DMS153 treated with DMSO at 0.1 percent for 48 hours (cell line): ENCODE measurements around the gene OCA2.
"Not testable (repeated sequence)": the region's sequence is repeated elsewhere in the genome, so short reads cannot be mapped to it uniquely, and the experiment has no call there.

Source experiments
- DNase-seq: peaks from one replicate; lab custom pipeline; 2025; ENCODE audit not compliant: unreplicated experiment; lab: John Stamatoyannopoulos, UW

OCA2 gene

GRCh38 chr15:27958911-27959578 lies 140.1 kb downstream of the OCA2 start:
- no peak for DNase-seq

DNA sequence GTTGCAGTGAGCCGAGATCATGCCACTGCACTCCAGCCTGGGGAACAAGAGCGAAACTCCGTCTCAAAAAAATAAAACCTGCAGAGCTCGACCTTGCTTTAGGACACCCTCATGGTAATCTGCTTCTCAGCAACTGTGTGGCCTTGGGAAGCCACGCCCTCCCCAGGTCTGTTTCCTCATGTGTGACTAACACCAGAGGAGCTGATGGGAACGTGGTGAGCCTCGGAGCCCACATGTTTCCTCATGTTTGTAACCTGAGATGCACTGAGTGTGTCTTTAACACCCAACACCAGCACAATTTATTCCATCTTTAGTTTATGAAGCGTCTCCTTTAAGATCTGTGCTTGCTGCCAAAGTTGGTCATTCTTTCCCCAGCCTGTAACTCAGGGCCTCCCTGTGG lies 142.8 kb downstream of the OCA2 start:
- DNase-seq = no peak

DNA sequence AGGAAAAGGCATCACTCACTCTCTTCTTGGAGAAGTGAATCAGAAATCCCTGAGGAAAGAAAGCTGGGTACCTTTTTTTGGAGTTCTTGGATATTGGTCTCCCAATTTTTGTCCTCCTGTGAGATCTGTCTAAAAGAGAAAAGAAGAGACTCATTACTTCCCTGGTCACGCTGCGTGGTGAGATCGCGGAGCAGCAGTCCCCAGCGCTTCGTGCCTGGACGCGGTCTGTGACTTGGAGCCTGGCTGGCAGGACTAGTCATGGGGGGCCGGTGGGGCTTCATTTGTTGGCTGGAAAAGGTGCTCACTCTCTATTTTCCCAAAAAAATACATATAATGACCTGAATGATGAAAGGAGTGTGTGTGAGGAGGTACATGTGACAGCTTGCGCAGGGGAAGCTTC lies 144.0 kb downstream of the OCA2 start:
- DNase-seq = no peak

DNA sequence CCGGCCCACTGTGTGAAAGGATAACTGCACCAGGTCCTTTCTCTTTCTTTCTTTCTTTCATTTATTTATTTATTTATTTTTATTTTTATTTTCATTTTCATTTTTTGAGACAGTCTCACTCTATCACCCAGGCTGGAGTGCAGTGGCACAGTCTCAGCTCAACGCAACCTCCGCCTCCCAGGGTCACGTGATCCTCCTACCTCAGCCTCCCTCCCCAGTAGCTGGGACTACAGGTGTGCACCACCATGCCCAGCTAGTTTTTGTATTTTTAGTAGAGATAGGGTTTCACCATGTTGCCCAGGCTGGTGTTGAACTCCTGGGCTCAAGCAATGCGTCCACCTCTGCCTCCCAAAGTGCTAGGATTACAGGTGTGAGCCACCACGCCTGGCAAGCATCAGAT lies 146.5 kb downstream of the OCA2 start:
- DNase-seq = not testable (repeated sequence)

DNA sequence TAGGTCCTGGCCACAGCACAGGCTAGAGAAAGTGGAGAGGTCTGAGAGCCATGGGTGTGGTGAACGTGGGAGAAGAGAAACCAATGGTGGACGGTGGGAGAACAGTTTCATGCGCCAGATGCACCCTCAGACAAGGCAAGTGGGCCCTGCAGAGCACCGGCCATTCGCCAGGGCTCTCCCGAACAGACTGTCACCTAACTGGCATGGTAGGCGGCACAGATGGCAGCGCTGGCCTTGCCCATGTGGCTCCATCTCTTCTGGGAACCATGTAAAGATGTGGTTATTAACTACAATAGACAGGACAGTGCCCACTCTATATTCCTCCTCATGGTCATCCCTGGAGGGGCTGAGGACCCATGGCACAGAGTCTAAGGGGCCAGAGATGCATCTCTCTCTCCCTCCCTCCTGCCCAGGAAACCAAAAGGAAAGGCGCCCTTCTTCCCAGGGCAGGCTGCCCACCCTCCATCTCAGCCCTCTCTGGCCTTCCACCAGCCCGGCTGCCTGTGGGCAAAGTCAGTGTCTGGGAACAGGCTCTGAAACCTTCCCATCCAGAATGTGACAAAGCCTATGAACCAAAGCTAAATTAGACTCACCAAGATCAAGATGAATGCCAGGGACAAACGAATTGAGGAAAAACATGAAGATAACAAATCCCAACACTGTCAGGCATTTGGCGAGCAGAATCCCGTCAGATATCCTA lies 147.8 kb downstream of the OCA2 start:
- DNase-seq = no peak

DNA sequence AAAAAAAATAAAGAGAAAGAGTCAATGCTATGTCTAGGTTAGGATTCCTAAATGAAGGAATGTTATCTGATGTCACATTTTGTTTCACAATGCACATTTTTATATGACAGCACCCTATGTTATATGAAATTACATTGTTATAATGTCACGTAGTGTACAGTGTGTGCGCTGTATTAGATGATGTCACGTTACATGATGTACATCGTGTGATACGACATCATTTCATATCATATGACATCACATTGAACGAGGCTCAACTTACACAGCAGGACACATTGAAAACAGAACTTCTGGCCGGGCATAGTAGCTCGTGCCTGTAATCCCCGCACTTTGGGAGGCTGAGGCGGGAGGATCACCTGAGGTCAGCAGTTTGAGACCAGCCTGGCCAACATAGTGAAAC lies 150.0 kb downstream of the OCA2 start:
- no peak for DNase-seq

GRCh38 chr15:27939246-27939645 lies 159.9 kb downstream of the OCA2 start:
- no peak for DNase-seq

DNA sequence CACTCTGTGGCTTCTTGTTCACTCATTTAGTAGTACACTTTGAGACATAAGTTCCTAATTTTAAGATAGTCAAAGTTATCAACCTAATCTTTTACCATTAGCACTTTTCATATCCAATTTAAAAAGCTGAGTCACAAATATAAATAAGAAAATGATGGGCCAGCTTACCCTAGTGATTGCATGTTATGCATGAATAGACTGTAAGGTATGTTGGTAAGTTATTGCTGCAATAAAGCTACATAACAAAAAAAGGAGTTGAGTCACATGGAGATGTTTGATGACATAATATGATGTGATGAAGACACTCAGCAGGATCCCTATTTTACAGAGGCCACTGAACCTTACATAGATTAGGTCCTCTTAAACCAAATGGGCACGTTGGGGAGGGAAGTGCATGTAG lies 161.3 kb downstream of the OCA2 start:
- no peak for DNase-seq

- no peak for DNase-seq
These were observed 163.0 kb downstream of the OCA2 start for GRCh38 chr15:27936164-27936563.

- no peak for DNase-seq
These were observed 163.8 kb downstream of the OCA2 start for GRCh38 chr15:27935328-27935727.

DNA sequence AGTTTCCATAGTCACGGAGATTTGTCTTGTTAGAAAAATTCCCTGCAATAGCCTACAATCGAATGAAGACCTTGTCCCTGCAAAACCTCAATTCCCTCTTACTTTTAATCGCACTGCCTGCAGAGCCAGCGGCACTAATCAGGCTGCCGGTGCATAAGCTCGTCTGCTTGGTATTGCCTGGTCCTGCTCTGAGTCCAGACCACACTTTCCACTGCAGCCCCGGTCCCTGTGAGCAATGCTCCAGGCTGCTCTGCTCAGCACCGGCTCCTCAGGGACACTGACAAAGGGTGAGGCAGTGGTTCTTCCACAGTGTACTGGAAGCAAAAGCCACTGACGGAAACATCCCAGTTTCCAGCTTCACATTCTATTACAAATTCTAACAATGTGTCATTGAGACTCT lies 164.3 kb downstream of the OCA2 start:
- no peak for DNase-seq

DNA sequence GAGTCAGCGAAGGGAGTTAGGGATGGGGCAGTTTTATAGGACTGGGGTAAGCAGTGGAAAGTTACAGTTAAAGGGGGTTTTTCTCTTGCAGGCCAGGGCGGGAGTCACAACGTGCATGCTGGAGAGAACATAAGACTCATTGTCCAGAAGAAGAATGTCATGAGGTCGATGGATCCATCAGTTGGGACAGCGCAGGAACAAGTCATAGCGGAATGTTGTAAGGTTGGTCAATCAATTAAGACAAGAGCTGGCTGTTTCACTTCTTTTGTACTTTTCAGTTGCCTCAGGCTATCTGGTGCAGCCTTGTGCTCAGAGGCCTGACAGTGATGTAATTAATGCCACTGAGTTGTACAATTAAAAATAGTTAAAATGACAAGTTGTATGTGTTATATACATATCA lies 165.6 kb downstream of the OCA2 start:
- no peak for DNase-seq

- no peak for DNase-seq
These were observed 166.5 kb downstream of the OCA2 start for GRCh38 chr15:27932600-27932999.

DNA sequence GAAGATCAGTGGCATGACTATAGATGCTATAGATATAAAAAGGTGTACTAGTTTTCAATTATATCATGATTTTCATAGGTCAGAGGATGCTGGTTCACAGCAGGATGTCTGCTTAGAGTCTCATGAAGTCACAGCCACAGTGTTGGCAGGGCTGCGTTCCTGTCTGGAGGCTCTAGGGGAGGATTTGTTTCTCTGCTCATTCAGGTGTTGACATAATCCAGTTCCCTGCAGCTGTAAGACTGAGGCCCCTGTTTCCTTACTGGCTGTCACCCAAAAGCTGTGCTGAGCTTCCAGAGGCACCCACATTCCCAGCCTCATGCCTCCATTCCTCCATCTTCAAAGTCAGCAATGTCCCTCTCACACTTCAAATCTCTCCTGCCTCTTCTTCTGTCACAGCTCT lies 170.7 kb downstream of the OCA2 start:
- no peak for DNase-seq

DNA sequence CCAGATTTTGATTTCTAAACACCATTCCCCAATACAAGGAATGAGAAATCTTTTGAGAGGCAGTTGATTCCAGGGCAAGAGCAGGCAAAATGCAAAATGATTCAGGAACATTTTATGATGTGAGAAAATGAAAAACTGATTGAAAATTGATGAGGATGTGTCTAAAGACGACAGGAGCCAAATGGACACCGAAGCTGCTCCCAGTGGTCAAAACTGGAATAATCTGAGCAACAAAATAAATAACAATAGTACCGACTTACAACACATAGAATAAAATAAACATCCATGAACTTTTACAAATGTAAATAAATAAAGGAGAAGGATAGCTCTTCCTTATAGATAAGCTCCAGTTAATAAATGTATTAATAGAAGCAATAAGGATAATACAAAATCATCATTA lies 186.8 kb downstream of the OCA2 start:
- DNase-seq = no peak

DNA sequence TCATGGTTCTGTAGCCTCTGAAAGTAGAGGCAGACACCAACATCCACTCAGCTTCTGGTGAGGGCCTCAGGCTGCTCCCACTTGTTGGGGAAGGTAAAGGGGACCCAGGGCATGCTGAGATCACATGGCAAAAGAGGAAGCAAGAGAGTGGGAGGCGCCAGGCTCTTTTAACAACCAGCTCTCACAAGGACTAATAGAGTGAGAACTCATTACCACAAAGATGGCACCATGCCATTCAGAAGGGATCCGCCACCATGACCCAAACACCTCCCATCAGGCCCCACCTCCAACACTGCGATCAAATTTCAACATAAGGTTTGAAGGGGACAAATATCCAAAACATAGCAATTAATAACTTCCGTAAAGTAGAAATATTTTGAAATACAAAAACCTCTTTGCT lies 192.3 kb downstream of the OCA2 start:
- DNase-seq = no peak

GRCh38 chr15:27903405-27903804 lies 195.7 kb downstream of the OCA2 start:
- DNase-seq = no peak

DNA sequence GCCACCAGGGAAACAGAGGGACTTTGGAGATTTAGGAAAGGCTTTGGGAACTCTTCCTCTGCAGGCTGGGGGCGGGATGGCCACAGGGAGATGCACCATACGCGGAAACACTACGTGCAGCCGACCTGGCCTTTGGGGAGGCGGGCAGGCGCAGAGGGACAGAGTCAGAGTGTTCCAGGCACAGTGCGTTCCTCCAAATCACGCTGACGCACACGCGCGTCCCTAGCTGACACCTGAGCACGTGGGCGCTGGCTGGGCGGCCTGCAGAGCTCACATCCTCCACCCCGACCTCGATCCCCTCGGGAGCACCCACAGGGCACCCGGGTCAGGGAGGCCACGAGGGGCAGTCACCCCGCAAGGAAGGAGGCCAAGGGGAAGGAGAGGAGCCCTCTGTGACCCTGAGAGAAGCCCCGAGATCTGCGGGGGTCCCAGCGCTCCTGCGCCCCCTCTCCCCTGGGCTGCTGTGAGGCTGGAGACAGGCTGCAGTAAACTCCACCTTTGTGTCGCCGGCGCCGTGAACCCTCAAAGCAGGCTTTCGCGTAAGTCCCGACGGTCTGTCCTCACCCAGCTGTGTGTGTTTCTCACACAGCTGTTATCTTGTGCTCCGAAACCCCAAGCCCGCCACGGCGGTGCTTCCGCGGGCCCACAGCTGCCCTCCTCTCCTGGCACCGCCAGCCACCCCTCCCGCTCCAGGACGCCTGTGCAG lies 196.3 kb downstream of the OCA2 start:
- DNase-seq = no peak

- DNase-seq = no peak
These were observed 199.4 kb downstream of the OCA2 start for GRCh38 chr15:27899583-27900285.

GRCh38 chr15:27897481-27897880 lies 201.6 kb downstream of the OCA2 start:
- DNase-seq = no peak

GRCh38 chr15:27894645-27895044 lies 204.5 kb downstream of the OCA2 start:
- DNase-seq = no peak

DNA sequence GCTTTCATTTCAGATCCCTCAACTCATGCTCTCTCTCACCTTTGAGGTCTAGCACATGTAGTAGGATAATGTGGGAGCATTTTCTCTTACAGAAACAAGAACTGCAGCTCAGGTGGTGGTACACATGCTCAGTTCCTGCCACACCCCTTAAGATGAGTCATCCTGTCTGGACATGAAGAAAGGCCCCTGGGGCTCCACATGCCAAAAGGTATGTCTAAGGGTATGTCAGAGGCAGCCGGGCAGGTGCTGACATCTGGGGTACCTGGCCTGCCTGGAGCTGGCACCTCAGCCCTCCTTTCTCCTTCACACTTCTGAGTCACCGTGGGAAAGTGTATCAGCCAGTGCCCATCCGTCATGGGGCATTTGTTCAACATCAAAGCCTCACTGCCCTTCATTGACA lies 209.9 kb downstream of the OCA2 start:
- DNase-seq = no peak
